ENCODE results near the gene ELF3. TPM values are rescaled to one million over a fixed set of nuclear protein-coding genes. Genes with fewer than 3 reads are reported as not detected.
"Not testable (repeated sequence)": the region's sequence is repeated elsewhere in the genome, so short reads cannot be mapped to it uniquely, and the experiment has no call there.

ELF3 gene
- total and polyA plus RNA-seq, 12 donors, result 0.06 to 1.4 (median 0.50) TPM; not detected in 3

- H3K4me3 ChIP-seq, result no peak overlapping the region
- intact Hi-C loops (cut with DNase I), result no loop called here
- H3K36me3 ChIP-seq (replicated peaks in 1 of 2), result no peaks in the 10 kb centered on the region
- WGBS, 4 donors, result 79 to 85% (median 81%) methylated on average over 5 of the region's 5 CpGs
- TF ChIP-seq POLR2A (IDR thresholded peaks at IDR 0.05), result no peak
- no peak for TF ChIP-seq CTCF (IDR thresholded peaks at IDR 0.05)
- no peaks in the 10 kb centered on the region for H3K27me3 ChIP-seq
- H3K9me3 ChIP-seq (replicated peaks in 1 of 3), result no peaks in the 10 kb centered on the region
- no peaks in the 10 kb centered on the region for H3K4me1 ChIP-seq (replicated peaks in 1 of 2)
- H3K27ac ChIP-seq, result no peak overlapping the region
- DNase-seq, result no peak
Measured at GRCh38 chr1:202046748-202047708, 36.6 kb downstream of the ELF3 start.

DNA sequence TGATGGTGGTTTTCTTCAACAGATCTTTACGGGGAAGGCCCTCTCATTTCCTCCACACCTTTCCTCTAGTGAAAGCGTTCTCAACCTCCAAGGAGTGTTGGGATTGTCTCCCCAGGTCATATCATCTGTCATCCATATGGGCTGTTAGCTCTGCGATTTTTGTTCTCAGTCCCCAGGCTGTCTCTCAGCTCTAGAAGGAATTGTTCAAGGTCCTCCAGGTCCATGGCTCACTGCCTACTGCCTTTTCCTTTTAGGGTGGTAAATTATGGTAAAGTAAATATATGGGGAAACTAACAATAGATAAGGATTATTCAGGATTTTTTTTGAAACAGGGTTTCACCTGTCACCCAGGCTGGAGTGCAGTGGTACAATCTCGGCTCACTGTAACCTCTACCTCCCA lies 37.6 kb downstream of the ELF3 start:
- H3K27ac ChIP-seq, result no peak overlapping the region
- H3K27me3 ChIP-seq, result no peaks in the 10 kb centered on the region
- no peaks in the 10 kb centered on the region for H3K9me3 ChIP-seq (replicated peaks in 1 of 3)
- DNase-seq, result no peak
- no peak overlapping the region for H3K4me3 ChIP-seq
- no peaks in the 10 kb centered on the region for H3K4me1 ChIP-seq (replicated peaks in 1 of 2)
- WGBS, 4 donors, result 74 to 89% (median 80%) methylated on average over 4 of the region's 4 CpGs
- intact Hi-C loops (cut with DNase I), result no loop called here
- TF ChIP-seq POLR2A (IDR thresholded peaks at IDR 0.05) (no peak), CTCF (IDR thresholded peaks at IDR 0.05) (no peak)
- no peaks in the 10 kb centered on the region for H3K36me3 ChIP-seq (replicated peaks in 1 of 2)

- intact Hi-C loops (cut with DNase I), result no loop called here
- no peak for DNase-seq
- H3K4me3 ChIP-seq, result no peak overlapping the region
- no peak overlapping the region for H3K27ac ChIP-seq
- no peaks in the 10 kb centered on the region for H3K27me3 ChIP-seq
- no peak for TF ChIP-seq CTCF (IDR thresholded peaks at IDR 0.05)
- no peak for TF ChIP-seq POLR2A (IDR thresholded peaks at IDR 0.05)
- 51 to 62% (median 62%) methylated on average over 5 of the region's 5 CpGs for WGBS, 4 donors
- no peaks in the 10 kb centered on the region for H3K36me3 ChIP-seq (replicated peaks in 1 of 2)
- no peaks in the 10 kb centered on the region for H3K4me1 ChIP-seq (replicated peaks in 1 of 2)
- no peaks in the 10 kb centered on the region for H3K9me3 ChIP-seq (replicated peaks in 1 of 3)
Measured at GRCh38 chr1:202049129-202049528, 38.7 kb downstream of the ELF3 start.

DNA sequence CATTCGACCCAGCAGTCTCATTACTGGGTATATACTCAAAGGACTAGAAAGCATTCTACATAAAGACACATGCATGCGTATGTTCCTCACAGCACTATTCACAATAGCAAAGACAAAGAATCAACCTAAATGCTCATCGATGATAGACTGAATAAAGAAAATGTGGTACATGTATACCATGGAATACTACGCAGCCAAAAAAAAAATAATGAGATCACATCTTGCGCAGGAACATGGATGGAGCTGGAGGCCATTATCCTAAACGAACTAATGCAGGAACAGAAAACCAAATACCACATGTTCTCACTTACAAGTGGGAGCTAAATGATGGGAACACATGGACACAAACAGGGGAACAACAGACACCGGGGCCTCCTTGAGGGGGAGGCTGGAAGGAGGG lies 43.7 kb downstream of the ELF3 start:
- TF ChIP-seq POLR2A (IDR thresholded peaks at IDR 0.05), result no peak
- TF ChIP-seq CTCF (IDR thresholded peaks at IDR 0.05), result no peak
- H3K27me3 ChIP-seq, result no peaks in the 10 kb centered on the region
- 88 to 92% (median 89%) methylated on average over 7 of the region's 7 CpGs for WGBS, 4 donors
- H3K27ac ChIP-seq, result no peak overlapping the region
- H3K36me3 ChIP-seq (replicated peaks in 1 of 2), result no peaks in the 10 kb centered on the region
- H3K9me3 ChIP-seq (replicated peaks in 1 of 3), result no peaks in the 10 kb centered on the region
- intact Hi-C loops (cut with DNase I), result no loop called here
- no peak overlapping the region for H3K4me3 ChIP-seq
- no peak for DNase-seq
- no peaks in the 10 kb centered on the region for H3K4me1 ChIP-seq (replicated peaks in 1 of 2)

- intact Hi-C loops (cut with DNase I); H3K9me3 ChIP-seq (replicated peaks in 1 of 3); H3K27ac ChIP-seq; DNase-seq; H3K36me3 ChIP-seq (replicated peaks in 1 of 2); H3K4me1 ChIP-seq (replicated peaks in 1 of 2); H3K27me3 ChIP-seq; H3K4me3 ChIP-seq: not testable (repeated sequence)
- WGBS, 4 donors, result 76 to 89% (median 83%) methylated on average over 4 of the region's 4 CpGs
Measured at GRCh38 chr1:202054673-202055072, 44.3 kb downstream of the ELF3 start.

All from adrenal gland (tissue), 12 donors.